HepG2 (cell line): Measurements from ENCODE around the gene FAM167B. TPM values are rescaled to one million over a fixed set of nuclear protein-coding genes. Genes with fewer than 3 reads are reported as not detected.

Experiments
- ARID5B ChIP-seq: IDR thresholded peaks from 2 replicates; pipeline ENCODE4 v1.4.0; 2020; ENCODE audit warnings: mild to moderate bottlenecking, missing genetic modification reagents
- BRCA1 ChIP-seq: sonication (generic); formaldehyde crosslinking; IDR thresholded peaks from 2 replicates; pipeline ENCODE4 v1.4.0; 2020; ENCODE audit warnings: missing genetic modification reagents
- E2F1 ChIP-seq: sonication (generic); formaldehyde crosslinking; IDR thresholded peaks from 2 replicates; pipeline ENCODE4 v1.5.0; 2020; ENCODE audit warnings: missing genetic modification reagents
- FOXK1 ChIP-seq: sonication (generic); formaldehyde crosslinking; IDR thresholded peaks from 2 replicates; pipeline ENCODE4 v1.4.0; 2020; ENCODE audit warnings: low read depth, missing genetic modification reagents, borderline replicate concordance
- RARA ChIP-seq: IDR thresholded peaks from 2 replicates; pipeline ENCODE4 v1.6.1; 2016; ENCODE audit warnings: missing genetic modification reagents, missing compliant biosample characterization
- RFXANK ChIP-seq: IDR thresholded peaks from 2 replicates; pipeline ENCODE4 v1.6.1; 2016
- SAP130 ChIP-seq: IDR thresholded peaks from 2 replicates; pipeline ENCODE4 v1.6.1; 2016; ENCODE audit warnings: low read depth
- THAP9 ChIP-seq: sonication (generic); formaldehyde crosslinking; IDR thresholded peaks from 2 replicates; pipeline ENCODE4; 2020; ENCODE audit warnings: missing genetic modification reagents, mild to moderate bottlenecking, borderline replicate concordance
- XRCC5 ChIP-seq: fragments of 200-400 bp; formaldehyde crosslinking; optimal IDR thresholded peaks from 2 replicates; pipeline ENCODE3; 2017; ENCODE audit warnings: mild to moderate bottlenecking, low read length
- ZBTB14 ChIP-seq: sonication (generic); formaldehyde crosslinking; IDR thresholded peaks from 2 replicates; pipeline ENCODE4 v1.4.0; 2020; ENCODE audit warnings: missing genetic modification reagents
- ZBTB39 ChIP-seq: sonication (generic); formaldehyde crosslinking; IDR thresholded peaks from 2 replicates; pipeline ENCODE4 v1.5.0; 2020; ENCODE audit warnings: missing genetic modification reagents
- ZNF205 ChIP-seq: IDR thresholded peaks from 2 replicates; pipeline ENCODE4 v1.6.1; 2018; ENCODE audit warnings: missing biosample characterization, missing genetic modification reagents
- ZNF562 ChIP-seq: sonication (generic); formaldehyde crosslinking; IDR thresholded peaks from 2 replicates; pipeline ENCODE4 v1.8.0; 2022; ENCODE audit warnings: missing genetic modification reagents, borderline replicate concordance
- ZNF784 ChIP-seq: sonication (generic); formaldehyde crosslinking; IDR thresholded peaks from 2 replicates; pipeline ENCODE4 v1.5.1; 2020; ENCODE audit warnings: missing genetic modification reagents, mild to moderate bottlenecking, borderline replicate concordance
- ZNF883 ChIP-seq: sonication (generic); formaldehyde crosslinking; IDR thresholded peaks from 2 replicates; pipeline ENCODE4 v1.5.1; 2020; ENCODE audit warnings: mild to moderate bottlenecking, missing genetic modification reagents; ENCODE audit errors: not compliant biosample characterization
- polyA plus RNA-seq, 8 experiments: library from polyadenylated mRNA; depleted of rRNA in 3 of 8; stranded (reverse) in 7 of 8; unstranded in 1 of 8; fragments of >200 nt; fragmentation: Illumina TruSeq in 4 of 8; extraction: Trizol in 4 of 8; gene quantifications; 2 replicates each; pipeline versions ENCODE4 v1.2.1 to v1.2.3, GENCODE V29; 2011 to 2016; ENCODE audit warnings: low read depth in 4 of 8, missing spikeins in 1 of 8, mixed read lengths in 1 of 8; ENCODE audit not compliant: insufficient read depth in 1 of 8
- total RNA-seq, 5 experiments: library from RNA; depleted of rRNA; stranded (reverse); fragments of >200 nt; fragmentation: Illumina TruSeq; extraction: Trizol; gene quantifications; 2 replicates each; pipeline ENCODE4 v1.2.3, GENCODE V29; 2016; ENCODE audit warnings: low read depth in 1 of 5

FAM167B gene
- total and polyA plus RNA-seq, 2 of the 13 experiments (the other 11 are each of a cell fraction or from before 2014, with no cell fraction given) = 0.15 to 0.70 TPM

GRCh38 chr1:32242341-32242851 is 4.6 kb upstream of the FAM167B start (continued):
- TF ChIP-seq THAP9 (CRISPR knock-in tag) = no peak
- no peak for TF ChIP-seq ARID5B (CRISPR knock-in tag)
- no peak for TF ChIP-seq ZNF784
- TF ChIP-seq RARA (CRISPR knock-in tag) = no peak
- no peak for TF ChIP-seq ZNF205 (CRISPR knock-in tag)
- TF ChIP-seq E2F1 (CRISPR knock-in tag) = no peak
- TF ChIP-seq ZBTB39 (CRISPR knock-in tag) = no peak
- TF ChIP-seq RFXANK (CRISPR knock-in tag) = no peak
- TF ChIP-seq XRCC5 = no peak
- no peak for TF ChIP-seq ZNF883 (CRISPR knock-in tag)
- no peak for TF ChIP-seq ZBTB14
- TF ChIP-seq SAP130 (CRISPR knock-in tag) = 0 out of 2 replicates have a peak, but pooled peaks have one; percentile 21
- TF ChIP-seq FOXK1 (CRISPR knock-in tag) = no peak
- no peak for TF ChIP-seq ZNF562 (CRISPR knock-in tag)
- no peak for TF ChIP-seq BRCA1
